Epithelial cell of esophagus (primary cell): Measurements from ENCODE around the gene NUP210.
A peak's percentile ranks its signal among the peaks of the same experiment; 100 is the strongest.

Experiments used
- DNase-seq: peaks from one replicate; pipeline ENCODE4 v3.0.0; 2010; ENCODE audit warnings: low read depth
- H3K4me3 ChIP-seq: 2 replicates; pipeline ENCODE4 v1.5.1; 2011; ENCODE audit warnings: mild to moderate bottlenecking, low read length, control low read depth
- TF ChIP-seq, protein P1 (sequence below): IDR thresholded peaks from 2 replicates; pipeline ENCODE4 v1.5.1; 2011; ENCODE audit warnings: low read depth, mild to moderate bottlenecking, low read length, control low read depth, inconsistent platforms; ENCODE audit not compliant: insufficient read depth; ENCODE audit errors: missing control alignments

Gene NUP210

GRCh38 chr3:13346481-13347389 is 73.4 kb downstream of the NUP210 start:
- TF ChIP-seq, protein P1, sequence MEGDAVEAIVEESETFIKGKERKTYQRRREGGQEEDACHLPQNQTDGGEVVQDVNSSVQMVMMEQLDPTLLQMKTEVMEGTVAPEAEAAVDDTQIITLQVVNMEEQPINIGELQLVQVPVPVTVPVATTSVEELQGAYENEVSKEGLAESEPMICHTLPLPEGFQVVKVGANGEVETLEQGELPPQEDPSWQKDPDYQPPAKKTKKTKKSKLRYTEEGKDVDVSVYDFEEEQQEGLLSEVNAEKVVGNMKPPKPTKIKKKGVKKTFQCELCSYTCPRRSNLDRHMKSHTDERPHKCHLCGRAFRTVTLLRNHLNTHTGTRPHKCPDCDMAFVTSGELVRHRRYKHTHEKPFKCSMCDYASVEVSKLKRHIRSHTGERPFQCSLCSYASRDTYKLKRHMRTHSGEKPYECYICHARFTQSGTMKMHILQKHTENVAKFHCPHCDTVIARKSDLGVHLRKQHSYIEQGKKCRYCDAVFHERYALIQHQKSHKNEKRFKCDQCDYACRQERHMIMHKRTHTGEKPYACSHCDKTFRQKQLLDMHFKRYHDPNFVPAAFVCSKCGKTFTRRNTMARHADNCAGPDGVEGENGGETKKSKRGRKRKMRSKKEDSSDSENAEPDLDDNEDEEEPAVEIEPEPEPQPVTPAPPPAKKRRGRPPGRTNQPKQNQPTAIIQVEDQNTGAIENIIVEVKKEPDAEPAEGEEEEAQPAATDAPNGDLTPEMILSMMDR, result peak; percentile 20
- H3K4me3 ChIP-seq, result no peak overlapping the region
- DNase-seq, result no peak

GRCh38 chr3:13345772-13346171 is 74.3 kb downstream of the NUP210 start:
- H3K4me3 ChIP-seq, result no peak overlapping the region
- no peak for DNase-seq
- TF ChIP-seq, protein P1, result no peak

GRCh38 chr3:13345284-13345683 is 74.8 kb downstream of the NUP210 start:
- no peak overlapping the region for H3K4me3 ChIP-seq
- TF ChIP-seq, protein P1, result no peak
- DNase-seq, result no peak

DNA sequence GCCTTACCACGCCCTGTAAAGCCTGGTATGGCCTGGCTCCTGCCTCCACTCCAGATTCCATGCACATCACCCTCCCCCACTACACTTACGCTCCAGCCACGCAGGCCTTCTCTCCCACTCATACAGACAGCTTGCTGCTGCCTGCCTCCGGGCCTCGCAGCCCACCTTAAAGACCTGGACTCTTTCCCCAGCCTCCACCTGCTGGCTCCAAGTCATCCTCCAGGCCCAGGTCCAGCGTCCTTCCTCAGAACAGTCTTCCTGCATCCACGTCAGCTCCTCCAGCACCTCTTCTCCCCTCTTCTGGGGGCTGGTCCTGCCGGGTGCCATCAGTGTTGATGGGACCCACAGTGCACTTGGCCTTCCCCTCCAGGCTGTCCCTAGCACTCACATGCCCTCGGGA is 75.5 kb downstream of the NUP210 start:
- H3K4me3 ChIP-seq, result no peak overlapping the region
- TF ChIP-seq, protein P1, result no peak
- DNase-seq, result no peak

DNA sequence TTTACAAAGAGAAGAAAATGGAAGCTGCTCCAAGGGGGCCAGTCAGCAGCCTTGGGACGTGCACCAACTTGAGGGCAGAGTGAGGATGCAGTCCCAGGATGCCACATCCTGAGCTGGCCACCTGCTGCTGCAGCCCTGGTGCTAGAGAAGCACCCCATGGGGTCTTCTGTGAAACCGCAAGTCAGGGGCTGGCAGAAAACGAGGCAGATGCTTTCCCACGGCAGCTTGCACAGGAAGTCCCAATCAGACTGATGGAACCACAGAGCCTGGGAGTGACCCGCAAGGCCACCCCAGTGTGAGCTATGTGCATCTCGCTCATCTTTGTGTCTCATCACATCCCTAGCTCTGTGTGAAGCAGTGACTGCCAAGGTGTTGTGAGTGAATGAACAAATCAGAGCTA is 76.5 kb downstream of the NUP210 start:
- TF ChIP-seq, protein P1, result no peak
- no peak overlapping the region for H3K4me3 ChIP-seq
- DNase-seq, result no peak

DNA sequence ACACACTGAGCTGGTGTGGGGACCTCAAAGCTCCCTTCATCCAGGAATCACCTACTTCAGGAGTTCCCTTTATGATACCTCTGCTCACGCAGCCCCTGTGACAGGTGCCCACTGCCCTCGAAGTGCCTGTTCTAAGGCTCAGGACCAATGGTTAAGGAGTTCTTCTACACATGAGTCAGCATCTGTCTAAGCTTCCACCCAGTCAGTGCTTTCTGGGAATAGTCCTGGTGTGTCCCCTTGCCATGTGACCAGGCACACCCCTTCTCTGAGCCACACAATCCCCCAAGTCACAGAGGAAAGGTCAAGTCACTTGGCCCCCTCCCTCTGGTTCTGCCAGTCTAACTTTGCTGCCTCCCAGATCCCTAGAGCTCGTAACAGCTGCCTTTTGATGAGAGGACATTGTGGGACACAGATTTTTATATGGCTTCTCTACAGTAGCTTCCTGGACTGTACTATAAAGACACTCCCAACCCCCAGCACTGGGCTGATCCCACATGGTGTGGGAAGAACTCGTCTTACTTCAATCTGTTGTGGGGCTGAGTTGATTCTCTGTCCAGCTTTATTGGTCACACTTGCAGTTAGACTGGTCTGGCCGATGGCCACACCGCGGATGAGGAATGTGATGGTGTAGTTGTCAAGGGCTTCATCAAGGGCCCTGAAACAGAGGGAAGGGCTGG is 78.8 kb downstream of the NUP210 start:
- TF ChIP-seq, protein P1, result no peak
- no peak for DNase-seq
- H3K4me3 ChIP-seq, result no peak overlapping the region
